ENCODE measurements around the gene PSMD1.
A peak's percentile ranks its signal among the peaks of the same experiment; 100 is the strongest.

The PSMD1 gene

GRCh38 chr2:231036131-231036530, 20.5 kb upstream of the PSMD1 start:
- no peak overlapping the region for H3K4me3 ChIP-seq (ENCODE audit: low read depth, low read length)
- no peak for TF ChIP-seq CTCF (IDR thresholded peaks at IDR 0.05; ENCODE audit: control insufficient read depth, extremely low read depth, insufficient read depth)
- DNase-seq (ENCODE audit: low read depth): no peak

- H3K4me3 ChIP-seq (ENCODE audit: low read depth, low read length): no peak overlapping the region
- TF ChIP-seq CTCF (IDR thresholded peaks at IDR 0.05; ENCODE audit: control insufficient read depth, extremely low read depth, insufficient read depth): no peak
- DNase-seq (ENCODE audit: low read depth): no peak
These were observed 20.0 kb upstream of the PSMD1 start for GRCh38 chr2:231036578-231037106.

GRCh38 chr2:231037202-231037730, 19.4 kb upstream of the PSMD1 start, which contains the start of gene C2orf72:
Gene C2orf72 (plus strand): TSS chr2:231037523. CDS start chr2:231037566, 43 bp downstream.
- DNase-seq (ENCODE audit: low read depth): no peak

GRCh38 chr2:231037731-231038482, 18.8 kb upstream of the PSMD1 start:
- DNase-seq (ENCODE audit: low read depth): no peak
- peak overlapping the region; percentile 13; the same call in 1 of the 2 replicates for H3K4me3 ChIP-seq (ENCODE audit: low read depth, low read length)
- TF ChIP-seq CTCF (IDR thresholded peaks at IDR 0.05; ENCODE audit: control insufficient read depth, extremely low read depth, insufficient read depth): peak; percentile 10; the same call in 1 of the 2 replicates

More at GRCh38 chr2:231037202-231037730, 19.4 kb upstream of the PSMD1 start, which contains the start of gene C2orf72:
- no peak for TF ChIP-seq CTCF (IDR thresholded peaks at IDR 0.05; ENCODE audit: control insufficient read depth, extremely low read depth, insufficient read depth)
- H3K4me3 ChIP-seq (ENCODE audit: low read depth, low read length): peak within 1 kb of the TSS; percentile 46

GRCh38 chr2:231038483-231039293, 18.0 kb upstream of the PSMD1 start:
- DNase-seq (ENCODE audit: low read depth): no peak
- H3K4me3 ChIP-seq (ENCODE audit: low read depth, low read length): no peak overlapping the region
- no peak for TF ChIP-seq CTCF (IDR thresholded peaks at IDR 0.05; ENCODE audit: control insufficient read depth, extremely low read depth, insufficient read depth)

- no peak for TF ChIP-seq CTCF (IDR thresholded peaks at IDR 0.05; ENCODE audit: control insufficient read depth, extremely low read depth, insufficient read depth)
- no peak for DNase-seq (ENCODE audit: low read depth)
- no peak overlapping the region for H3K4me3 ChIP-seq (ENCODE audit: low read depth, low read length)
These were observed 17.4 kb upstream of the PSMD1 start for GRCh38 chr2:231039294-231039664.

Data from LNCaP clone FGC (cell line).